Lung (tissue), 12 donors: ENCODE results near the gene NKIRAS1. TPM values are rescaled to one million over a fixed set of nuclear protein-coding genes. Genes with fewer than 3 reads are reported as not detected.

ENCODE experiments used
- ATAC-seq: fragments of 200-7000 bp; cut with Tn5 transposase; one replicate; pipeline ENCODE4 v1.9.1; 2020; ENCODE audit warnings: moderate number of reproducible peaks; ENCODE audit not compliant: insufficient read depth, low FRiP score
- DNase-seq, 3 donors: peaks; one replicate each; pipeline ENCODE4 v3.0.0-alpha.2; 2013 to 2017
- H3K27ac ChIP-seq, 2 donors: one replicate each; pipeline ENCODE4 v1.5.1; 2013; ENCODE audit warnings: mild to moderate bottlenecking in 2 of 2, moderate library complexity in 2 of 2, control low read depth in 1 of 2, inconsistent platforms in 1 of 2, low read depth in 1 of 2, low read length in 1 of 2
- H3K27me3 ChIP-seq, 3 donors: one replicate each; pipeline ENCODE4 v1.5.1; 2013; ENCODE audit warnings: low read length in 2 of 3; ENCODE audit not compliant: control insufficient read depth in 3 of 3, insufficient read depth in 3 of 3
- H3K36me3 ChIP-seq, 4 donors: one replicate each; pipeline ENCODE4 v1.5.1; 2013; ENCODE audit warnings: low read length in 4 of 4, mild to moderate bottlenecking in 1 of 4, moderate library complexity in 1 of 4; ENCODE audit not compliant: control insufficient read depth in 4 of 4, insufficient read depth in 4 of 4
- H3K4me1 ChIP-seq, 5 donors: one replicate each; pipeline ENCODE4 v1.5.1; 2013; ENCODE audit warnings: low read length in 5 of 5, mild to moderate bottlenecking in 2 of 5, moderate library complexity in 1 of 5; ENCODE audit not compliant: control insufficient read depth in 5 of 5, insufficient read depth in 5 of 5
- H3K4me3 ChIP-seq: one replicate; pipeline ENCODE4 v1.5.1; 2013; ENCODE audit warnings: mild to moderate bottlenecking, control low read depth, moderate library complexity
- H3K9ac ChIP-seq, 2 donors: one replicate each; pipeline ENCODE4 v1.5.1; 2013; ENCODE audit warnings: low read length in 2 of 2, control low read depth in 1 of 2; ENCODE audit not compliant: insufficient read depth in 1 of 2
- H3K9me3 ChIP-seq, 4 donors: one replicate each; pipeline ENCODE4 v1.5.1; 2013; ENCODE audit warnings: low read length in 3 of 4, mild to moderate bottlenecking in 1 of 4, moderate library complexity in 1 of 4; ENCODE audit not compliant: control insufficient read depth in 4 of 4, insufficient read depth in 3 of 4
- WGBS, 2 donors: extraction: QIAGEN DNeasy Blood & Tissue Kit; methylation state at CpG; one replicate each; pipeline ENCODE4 v1.1.7; 2013; 5-methylcytosine and 5-hydroxymethylcytosine counted together
- polyA plus RNA-seq, 2 donors: library from polyadenylated mRNA; stranded (reverse); fragments of 200-250 nt; gene quantifications; one replicate each; pipeline ENCODE4 v1.2.1, GENCODE V29; 2013
- total RNA-seq, 2 donors: library from RNA; depleted of rRNA in 1 of 2; stranded (reverse); fragments of >200 nt in 1 of 2; gene quantifications; one replicate each; pipeline ENCODE4 v1.2.1, GENCODE V29; 2014 to 2021
- TF ChIP-seq, protein P1 (sequence below): IDR thresholded peaks from 2 replicates; pipeline ENCODE4 v1.5.1; 2012; ENCODE audit warnings: mild to moderate bottlenecking; ENCODE audit errors: control extremely low read depth, extremely low read depth
- donor health status: control.
- donor health status: control.
- donor health status: Bipolar disorder and iron deficiency.
- donor health status: healthy.
- donor health status: DM: yes; HTN: yes; CAD: no.

The NKIRAS1 gene
- total and polyA plus RNA-seq, 4 donors, result 6.7 to 17.1 (median 9.1) TPM

DNA sequence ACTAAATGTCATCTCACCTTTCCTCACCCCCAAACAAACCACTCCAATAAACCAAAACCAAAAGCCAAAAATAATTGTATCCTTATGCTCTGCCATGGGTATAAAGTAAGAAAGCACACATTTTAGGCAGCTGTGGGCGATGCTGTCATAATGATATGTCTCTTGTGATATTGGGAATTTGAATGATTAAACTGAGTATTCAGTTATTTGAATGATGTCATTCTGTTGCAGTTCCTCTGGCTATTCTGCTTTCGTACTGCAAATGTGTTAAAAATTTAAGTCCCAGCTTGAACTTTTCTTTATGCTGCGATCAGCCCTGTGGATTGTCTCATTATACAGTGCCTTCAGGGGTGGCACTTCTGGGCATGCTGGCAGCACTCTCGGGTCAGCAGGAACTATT, 17.5 kb upstream of the NKIRAS1 start:
- TF ChIP-seq, protein P1, sequence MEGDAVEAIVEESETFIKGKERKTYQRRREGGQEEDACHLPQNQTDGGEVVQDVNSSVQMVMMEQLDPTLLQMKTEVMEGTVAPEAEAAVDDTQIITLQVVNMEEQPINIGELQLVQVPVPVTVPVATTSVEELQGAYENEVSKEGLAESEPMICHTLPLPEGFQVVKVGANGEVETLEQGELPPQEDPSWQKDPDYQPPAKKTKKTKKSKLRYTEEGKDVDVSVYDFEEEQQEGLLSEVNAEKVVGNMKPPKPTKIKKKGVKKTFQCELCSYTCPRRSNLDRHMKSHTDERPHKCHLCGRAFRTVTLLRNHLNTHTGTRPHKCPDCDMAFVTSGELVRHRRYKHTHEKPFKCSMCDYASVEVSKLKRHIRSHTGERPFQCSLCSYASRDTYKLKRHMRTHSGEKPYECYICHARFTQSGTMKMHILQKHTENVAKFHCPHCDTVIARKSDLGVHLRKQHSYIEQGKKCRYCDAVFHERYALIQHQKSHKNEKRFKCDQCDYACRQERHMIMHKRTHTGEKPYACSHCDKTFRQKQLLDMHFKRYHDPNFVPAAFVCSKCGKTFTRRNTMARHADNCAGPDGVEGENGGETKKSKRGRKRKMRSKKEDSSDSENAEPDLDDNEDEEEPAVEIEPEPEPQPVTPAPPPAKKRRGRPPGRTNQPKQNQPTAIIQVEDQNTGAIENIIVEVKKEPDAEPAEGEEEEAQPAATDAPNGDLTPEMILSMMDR, result no peak
- DNase-seq (no peak), ATAC-seq (no peak)
- Histone ChIP-seq H3K9ac (no peak overlapping the region), H3K36me3 (no peaks in the 10 kb centered on the region), H3K27me3 (no peaks in the 10 kb centered on the region), H3K4me3 (no peak overlapping the region), H3K4me1 (no peaks in the 10 kb centered on the region), H3K27ac (no peak overlapping the region), H3K9me3 (peaks cover 0 to 3% (median 1%) of the 10 kb centered on the region in 4 donors)
- 68 to 71% methylated on average over 4 of the region's 4 CpGs for WGBS, 2 donors

DNA sequence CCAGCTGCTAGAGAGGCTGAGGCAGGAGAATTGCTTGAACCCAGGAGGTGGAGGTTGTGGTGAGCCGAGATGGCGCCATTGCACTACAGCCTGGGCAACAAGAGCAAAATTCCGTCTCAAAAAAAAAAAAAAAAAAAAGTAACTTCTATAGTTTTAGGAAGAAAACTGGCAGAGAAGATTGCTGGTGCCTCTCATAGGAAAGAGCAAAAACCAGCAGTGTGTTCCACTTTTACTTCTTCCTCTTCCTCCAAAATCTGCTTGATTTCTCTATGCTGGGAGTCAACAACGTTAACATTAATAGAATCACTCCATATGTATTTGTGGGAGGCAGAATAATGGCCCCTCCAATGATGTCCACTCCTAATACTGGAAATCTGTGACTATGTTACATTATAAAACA, 15.8 kb upstream of the NKIRAS1 start:
- ATAC-seq (no peak), DNase-seq (no peak)
- Histone ChIP-seq H3K27me3 (no peaks in the 10 kb centered on the region), H3K36me3 (no peaks in the 10 kb centered on the region), H3K4me3 (no peak overlapping the region), H3K4me1 (no peaks in the 10 kb centered on the region), H3K9ac (no peak overlapping the region), H3K9me3 (no peaks in the 10 kb centered on the region), H3K27ac (no peak overlapping the region)
- 35 to 69% methylated on average over 4 of the region's 4 CpGs for WGBS, 2 donors
- TF ChIP-seq, protein P1, result no peak

DNA sequence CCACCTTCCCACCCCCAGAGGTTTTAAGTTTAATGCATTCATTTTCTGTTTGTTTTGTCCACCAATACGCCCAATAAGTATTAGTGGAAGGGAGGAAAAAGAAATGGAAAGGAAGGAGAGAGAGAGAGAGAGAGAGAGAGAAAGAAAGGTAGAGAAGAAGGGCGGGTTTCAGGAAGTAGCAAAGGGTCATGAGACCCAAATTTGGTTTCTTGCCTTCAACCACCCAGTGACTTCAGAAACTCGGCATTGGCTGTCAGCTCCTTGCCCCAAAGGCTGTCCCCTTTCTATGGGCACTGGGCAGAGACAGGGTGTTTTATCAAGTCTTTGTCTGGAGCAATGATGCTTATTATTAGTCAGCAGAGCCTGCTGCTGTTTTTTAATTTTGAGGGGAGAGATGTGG, 14.8 kb upstream of the NKIRAS1 start:
- TF ChIP-seq, protein P1, result no peak

DNA sequence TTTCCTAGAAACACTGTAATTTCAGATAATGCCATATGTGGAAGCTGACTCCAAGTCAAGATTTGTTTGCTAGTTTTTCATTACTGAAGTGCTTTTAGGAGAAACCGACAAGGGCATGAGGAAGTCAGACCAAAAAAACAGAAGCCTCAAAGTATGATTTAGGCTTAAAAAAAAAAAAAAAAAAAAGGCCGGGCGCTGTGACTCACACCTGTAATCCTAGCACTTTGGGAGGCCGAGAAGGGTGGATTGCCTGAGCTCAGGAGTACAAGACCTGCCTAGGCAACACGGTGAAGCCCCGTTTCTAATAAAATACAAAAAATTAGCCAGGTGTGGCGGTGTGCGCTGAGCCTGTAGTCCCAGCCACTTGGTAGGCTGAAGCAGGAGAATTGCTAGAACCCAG, 11.7 kb upstream of the NKIRAS1 start:
- TF ChIP-seq, protein P1, result no peak
- Histone ChIP-seq H3K27ac (peak overlapping the region in 1 of 2 donors; percentile 40), H3K9me3 (no peaks in the 10 kb centered on the region), H3K27me3 (no peaks in the 10 kb centered on the region), H3K36me3 (no peaks in the 10 kb centered on the region), H3K4me3 (no peak overlapping the region), H3K4me1 (peaks cover 0 to 7% (median 0%) of the 10 kb centered on the region in 5 donors), H3K9ac (no peak overlapping the region)
- no peak for DNase-seq
- peak; percentile 56 for ATAC-seq
- WGBS, 2 donors, result 40 to 60% methylated on average over 8 of the region's 8 CpGs

More for the DNA sequence above, 14.8 kb upstream of the NKIRAS1 start:
- Histone ChIP-seq H3K4me3 (no peak overlapping the region), H3K9ac (no peak overlapping the region), H3K4me1 (peaks cover 0 to 4% (median 0%) of the 10 kb centered on the region in 5 donors), H3K36me3 (no peaks in the 10 kb centered on the region), H3K9me3 (no peaks in the 10 kb centered on the region), H3K27me3 (no peaks in the 10 kb centered on the region), H3K27ac (no peak overlapping the region)
- no peak for DNase-seq
- WGBS, 2 donors, result 56 to 80% methylated on average over 3 of the region's 3 CpGs
- no peak for ATAC-seq
